Ovary (tissue), 3 donors: ENCODE data around the gene NDUFA6.
"Not testable (repeated sequence)": the region's sequence is repeated elsewhere in the genome, so short reads cannot be mapped to it uniquely, and the experiment has no call there.

ENCODE experiments used
- CTCF ChIP-seq, 3 donors: fragments of 450-650 bp in 2 of 3; fragments of 200-600 bp in 1 of 3; IDR thresholded peaks; one replicate each; pipeline versions ENCODE4 v1.5.1 to v1.8.0; 2016 to 2022; ENCODE audit warnings: antibody characterized with exemption in 3 of 3, mild to moderate bottlenecking in 1 of 3
- EP300 ChIP-seq: sonication (generic); formaldehyde crosslinking; IDR thresholded peaks from one replicate; pipeline ENCODE4 v1.6.1; 2017; ENCODE audit warnings: antibody characterized with exemption
- POLR2A ChIP-seq: fragments of 450-650 bp; IDR thresholded peaks from one replicate; pipeline ENCODE4 v1.6.1; 2017; ENCODE audit warnings: antibody characterized with exemption, mild to moderate bottlenecking, moderate library complexity
- donor health status: DM: no; HTN: no; CAD: no.

DNA sequence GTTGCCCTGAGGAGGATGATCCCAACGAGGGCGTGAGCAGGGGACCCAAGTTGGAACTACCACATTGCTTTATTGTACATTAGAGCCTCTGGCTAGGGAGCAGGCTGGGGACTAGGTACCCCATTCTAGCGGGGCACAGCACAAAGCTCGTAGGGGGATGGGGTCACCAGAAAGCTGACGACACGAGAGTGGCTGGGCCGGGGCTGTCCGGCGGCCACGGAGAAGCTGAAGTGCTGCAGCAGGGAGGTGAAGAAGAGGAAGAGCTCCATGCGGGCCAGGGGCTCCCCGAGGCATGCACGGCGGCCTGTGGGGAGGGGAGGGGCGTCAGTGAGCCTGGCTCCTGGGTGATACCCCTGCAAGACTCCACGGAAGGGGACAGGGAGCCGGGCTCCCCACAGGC, 49.6 kb upstream of the NDUFA6 start:
- not testable (repeated sequence) for TF ChIP-seq POLR2A; CTCF (IDR thresholded peaks at IDR 0.05); EP300
